ENCODE data around the gene SCUBE3.

GRCh38 chr6:35177157-35177556 is 36.6 kb upstream of the SCUBE3 start:
- TF ChIP-seq ZNF70 (CRISPR knock-in tag; IDR thresholded peaks at IDR 0.05), result no peak
- no peak for TF ChIP-seq SNAI2 (CRISPR knock-in tag; IDR thresholded peaks at IDR 0.05)
- no peak for TF ChIP-seq ARNTL (CRISPR knock-in tag; IDR thresholded peaks at IDR 0.05; ENCODE audit: borderline replicate concordance, low read depth)
- TF ChIP-seq PATZ1 (CRISPR knock-in tag; IDR thresholded peaks at IDR 0.05; ENCODE audit: borderline replicate concordance), result no peak
- TF ChIP-seq ESRRG (CRISPR knock-in tag; IDR thresholded peaks at IDR 0.05), result no peak
- TF ChIP-seq ZNF565 (CRISPR knock-in tag; conservative IDR thresholded peaks at IDR 0.05; ENCODE audit: low read depth), result no peak
- no peak for TF ChIP-seq PPARA (CRISPR knock-in tag; IDR thresholded peaks at IDR 0.05; ENCODE audit: borderline replicate concordance)
- TF ChIP-seq ZFP3 (CRISPR knock-in tag; IDR thresholded peaks at IDR 0.05), result no peak
- no peak for TF ChIP-seq RARB (CRISPR knock-in tag; IDR thresholded peaks at IDR 0.05)
- no peak for TF ChIP-seq CSRNP3 (CRISPR knock-in tag; IDR thresholded peaks at IDR 0.05)

Data from SK-N-SH treated with all-trans-retinoic acid at 6 μM for 48 hours (cell line).